Gastroesophageal sphincter (tissue), 4 donors: ENCODE data around the gene COX4I2. TPM values are rescaled to one million over a fixed set of nuclear protein-coding genes. Genes with fewer than 3 reads are reported as not detected.

Experiments used
- ATAC-seq: fragments of 150-250 bp; one replicate; pipeline ENCODE4 v1.9.1; 2016; ENCODE audit warnings: mild to moderate bottlenecking, moderate library complexity
- H3K27ac ChIP-seq, 4 donors: fragments of 200-600 bp; sonication (generic) in 3 of 4; 1 replicate in 3 of 4; 2 replicates in 1 of 4; pipeline ENCODE4 v1.5.1; 2016 to 2019
- H3K27me3 ChIP-seq: fragments of 200-600 bp; sonication (generic); one replicate; pipeline ENCODE4 v1.5.1; 2019
- H3K36me3 ChIP-seq, 2 donors: fragments of 200-600 bp; sonication (generic); one replicate each; pipeline ENCODE4 v1.5.1; 2019; ENCODE audit warnings: control low read depth in 1 of 2
- H3K4me1 ChIP-seq, 3 donors: fragments of 200-600 bp; sonication (generic); 1 replicate in 2 of 3; 2 replicates in 1 of 3; pipeline ENCODE4 v1.5.1; 2016 to 2019; ENCODE audit warnings: control low read depth in 2 of 3
- H3K4me3 ChIP-seq, 2 donors: fragments of 200-600 bp; sonication (generic); one replicate each; pipeline ENCODE4 v1.5.1; 2019; ENCODE audit warnings: mild to moderate bottlenecking in 1 of 2, moderate library complexity in 1 of 2
- H3K9me3 ChIP-seq, 3 donors: fragments of 200-600 bp; sonication (generic); one replicate each; pipeline ENCODE4 v1.5.1; 2017 to 2019; ENCODE audit warnings: control low read depth in 2 of 3
- EP300 ChIP-seq: sonication (generic); formaldehyde crosslinking; IDR thresholded peaks from one replicate; pipeline ENCODE4 v1.6.1; 2017; ENCODE audit warnings: antibody characterized with exemption, mild to moderate bottlenecking
- POLR2A ChIP-seq, 2 donors: fragments of 450-650 bp; IDR thresholded peaks; one replicate each; pipeline ENCODE4 v1.6.1; 2017; ENCODE audit warnings: antibody characterized with exemption in 2 of 2, mild to moderate bottlenecking in 2 of 2, moderate library complexity in 1 of 2
- POLR2AphosphoS5 ChIP-seq: sonication (generic); formaldehyde crosslinking; IDR thresholded peaks from one replicate; pipeline ENCODE4 v1.6.1; 2017; ENCODE audit warnings: antibody characterized with exemption
- WGBS, 2 donors: methylation state at CpG; one replicate each; pipeline ENCODE4 v1.1.5; 2018; ENCODE audit warnings: low coverage in 1 of 2; 5-methylcytosine and 5-hydroxymethylcytosine counted together
- total RNA-seq, 4 donors: library from RNA; depleted of rRNA; stranded (reverse); fragments of >200 nt; gene quantifications; one replicate each; pipeline ENCODE4 v1.1.0, GENCODE V29; 2016
- TF ChIP-seq, protein P1 (sequence below), 4 experiments: fragments of 200-600 bp in 2 of 4; fragments of 450-650 bp in 2 of 4; sonication (generic) in 1 of 4; IDR thresholded peaks; one replicate each; pipeline ENCODE4 v1.5.1; 2017 to 2019; ENCODE audit warnings: antibody characterized with exemption in 4 of 4, mild to moderate bottlenecking in 2 of 4, moderate library complexity in 2 of 4

Gene COX4I2
- total RNA-seq, 4 donors from 2014 or later, result 4.6 to 40.9 (median 12.1) TPM; not detected in 1

- no peak for TF ChIP-seq POLR2A (IDR thresholded peaks at IDR 0.05)
- no peak for TF ChIP-seq POLR2AphosphoS5
- no peak for TF ChIP-seq EP300
- TF ChIP-seq, protein P1, sequence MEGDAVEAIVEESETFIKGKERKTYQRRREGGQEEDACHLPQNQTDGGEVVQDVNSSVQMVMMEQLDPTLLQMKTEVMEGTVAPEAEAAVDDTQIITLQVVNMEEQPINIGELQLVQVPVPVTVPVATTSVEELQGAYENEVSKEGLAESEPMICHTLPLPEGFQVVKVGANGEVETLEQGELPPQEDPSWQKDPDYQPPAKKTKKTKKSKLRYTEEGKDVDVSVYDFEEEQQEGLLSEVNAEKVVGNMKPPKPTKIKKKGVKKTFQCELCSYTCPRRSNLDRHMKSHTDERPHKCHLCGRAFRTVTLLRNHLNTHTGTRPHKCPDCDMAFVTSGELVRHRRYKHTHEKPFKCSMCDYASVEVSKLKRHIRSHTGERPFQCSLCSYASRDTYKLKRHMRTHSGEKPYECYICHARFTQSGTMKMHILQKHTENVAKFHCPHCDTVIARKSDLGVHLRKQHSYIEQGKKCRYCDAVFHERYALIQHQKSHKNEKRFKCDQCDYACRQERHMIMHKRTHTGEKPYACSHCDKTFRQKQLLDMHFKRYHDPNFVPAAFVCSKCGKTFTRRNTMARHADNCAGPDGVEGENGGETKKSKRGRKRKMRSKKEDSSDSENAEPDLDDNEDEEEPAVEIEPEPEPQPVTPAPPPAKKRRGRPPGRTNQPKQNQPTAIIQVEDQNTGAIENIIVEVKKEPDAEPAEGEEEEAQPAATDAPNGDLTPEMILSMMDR (IDR thresholded peaks at IDR 0.05), result no peak
- Histone ChIP-seq H3K4me1 (peaks cover 0 to 83% (median 3%) of the 10 kb centered on the region in 3 donors), H3K9me3 (no peaks in the 10 kb centered on the region), H3K27me3 (no peaks in the 10 kb centered on the region), H3K36me3 (peaks cover 0 to 50% of the 10 kb centered on the region in 2 donors), H3K4me3 (no peak overlapping the region), H3K27ac (peak overlapping the region in 1 of 4 donors; percentile 35)
- ATAC-seq, result no peak
- WGBS, 2 donors, result 73 to 100% methylated on average over 2 of the region's 2 CpGs
Measured at GRCh38 chr20:31682927-31683326, 45.2 kb downstream of the COX4I2 start.

DNA sequence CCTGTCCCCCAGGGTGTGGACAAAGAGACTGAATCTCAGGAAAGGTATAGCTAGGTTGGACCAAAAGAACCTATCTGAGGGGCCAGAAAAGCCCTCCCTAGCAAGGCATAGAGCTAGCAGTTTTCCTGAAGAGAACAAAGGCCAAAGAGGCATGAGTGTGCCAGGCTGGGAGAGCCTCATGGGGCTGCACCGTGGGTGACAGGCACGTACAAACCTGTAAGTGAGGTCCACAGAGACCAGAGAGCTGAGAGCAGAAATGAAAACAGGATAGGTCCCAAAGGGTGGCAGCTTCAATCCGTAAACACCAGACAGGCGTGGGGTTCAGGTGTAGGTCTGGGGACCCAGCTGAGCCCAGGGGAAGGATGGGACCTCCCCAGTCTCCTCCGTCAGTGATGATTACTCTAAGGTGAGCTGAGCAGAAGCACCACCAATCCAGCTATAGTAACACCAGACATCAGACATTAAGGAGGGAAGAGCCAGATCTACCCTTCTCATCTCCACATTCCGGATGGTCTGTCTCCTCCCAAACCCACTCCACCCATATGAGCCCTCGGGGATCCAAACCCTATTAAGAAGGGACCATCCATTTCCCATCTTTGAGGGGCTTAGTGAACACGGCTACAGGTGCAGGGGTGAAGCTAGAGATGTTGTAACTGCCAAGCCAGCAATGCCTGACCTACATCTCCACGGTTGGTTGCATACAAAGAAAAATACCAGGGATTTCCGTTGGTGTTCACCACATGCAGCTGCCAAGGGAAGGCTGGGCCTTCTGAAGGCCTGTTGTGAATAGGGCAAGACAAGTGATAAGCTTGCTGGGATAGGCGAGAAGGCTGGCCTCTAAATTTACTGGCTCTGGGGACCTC, 46.7 kb downstream of the COX4I2 start:
- ATAC-seq, result no peak
- TF ChIP-seq, protein P1 (IDR thresholded peaks at IDR 0.05), result no peak
- TF ChIP-seq POLR2A (IDR thresholded peaks at IDR 0.05) (no peak), POLR2AphosphoS5 (no peak), EP300 (no peak)
- peak overlapping the region in 2 of 4 donors; percentile 21 to 31 for H3K27ac ChIP-seq
- no peak overlapping the region for H3K4me3 ChIP-seq
- peaks cover 0 to 68% (median 3%) of the 10 kb centered on the region in 3 donors for H3K4me1 ChIP-seq
- 76 to 80% methylated on average over 7 to 8 of the region's 11 CpGs for WGBS, 2 donors
- peaks cover 0 to 46% of the 10 kb centered on the region in 2 donors for H3K36me3 ChIP-seq
- no peaks in the 10 kb centered on the region for H3K27me3 ChIP-seq
- H3K9me3 ChIP-seq, result no peaks in the 10 kb centered on the region

- Histone ChIP-seq H3K27ac (peak overlapping the region in 2 of 4 donors; percentile 23 to 48), H3K4me1 (peaks cover 0 to 58% (median 3%) of the 10 kb centered on the region in 3 donors), H3K27me3 (no peaks in the 10 kb centered on the region), H3K36me3 (peaks cover 0 to 36% of the 10 kb centered on the region in 2 donors), H3K4me3 (no peak overlapping the region), H3K9me3 (no peaks in the 10 kb centered on the region)
- no peak for TF ChIP-seq POLR2AphosphoS5
- no peak for TF ChIP-seq POLR2A (IDR thresholded peaks at IDR 0.05)
- TF ChIP-seq, protein P1 (IDR thresholded peaks at IDR 0.05), result no peak
- no peak for TF ChIP-seq EP300
- WGBS, 2 donors, result 94 to 96% methylated on average over 2 of the region's 2 CpGs
- no peak for ATAC-seq
Measured at GRCh38 chr20:31685853-31686643, 48.3 kb downstream of the COX4I2 start.

GRCh38 chr20:31687777-31688176, 50.1 kb downstream of the COX4I2 start:
- Histone ChIP-seq H3K9me3 (no peaks in the 10 kb centered on the region), H3K4me3 (no peak overlapping the region), H3K4me1 (peaks cover 0 to 51% (median 3%) of the 10 kb centered on the region in 3 donors), H3K27ac (no peak overlapping the region), H3K27me3 (no peaks in the 10 kb centered on the region), H3K36me3 (peaks cover 0 to 37% of the 10 kb centered on the region in 2 donors)
- no CpG with 5 or more reads among the region's 3 CpGs for WGBS, 2 donors
- no peak for ATAC-seq
- TF ChIP-seq POLR2A (IDR thresholded peaks at IDR 0.05), result no peak
- TF ChIP-seq, protein P1 (IDR thresholded peaks at IDR 0.05), result no peak
- no peak for TF ChIP-seq POLR2AphosphoS5
- no peak for TF ChIP-seq EP300
